H1 (cell line): Measurements from ENCODE around the gene GLYATL3. TPM values are rescaled to one million over a fixed set of nuclear protein-coding genes. Genes with fewer than 3 reads are reported as not detected.
A peak's percentile ranks its signal among the peaks of the same experiment; 100 is the strongest.

Experiments
- ASH2L ChIP-seq: fragments of 200-600, 300-600 bp; sonication (generic); IDR thresholded peaks from one replicate; pipeline ENCODE4 v1.7.1; 2017; ENCODE audit warnings: low read length
- CHD2 ChIP-seq: IDR thresholded peaks from 2 replicates; pipeline ENCODE4 v1.6.1; 2012; ENCODE audit warnings: low read length, improper control_type of control experiment
- CREB1 ChIP-seq: IDR thresholded peaks from 2 replicates; pipeline ENCODE4 v1.6.1; 2012; ENCODE audit warnings: inconsistent platforms
- EP300 ChIP-seq, 2 experiments: IDR thresholded peaks; 1 replicate in 1 of 2; 2 replicates in 1 of 2; pipeline ENCODE4 v1.6.1; 2011 to 2012; ENCODE audit warnings: low read depth in 2 of 2, low read length in 2 of 2, mild to moderate bottlenecking in 2 of 2, borderline replicate concordance in 1 of 2, inconsistent platforms in 1 of 2, moderate library complexity in 1 of 2
- GABPA ChIP-seq: IDR thresholded peaks from 2 replicates; pipeline ENCODE4 v1.6.1; 2011; ENCODE audit warnings: mild to moderate bottlenecking, low read length, moderate library complexity, borderline replicate concordance; ENCODE audit not compliant: insufficient read depth
- GTF2F1 ChIP-seq: IDR thresholded peaks from 2 replicates; pipeline ENCODE4 v1.6.1; 2012; ENCODE audit warnings: low read depth, low read length, improper control_type of control experiment, borderline replicate concordance
- KDM4A ChIP-seq: IDR thresholded peaks from one replicate; pipeline ENCODE4 v1.7.1; 2012; ENCODE audit warnings: low read depth, mild to moderate bottlenecking, moderate library complexity, low read length, inconsistent platforms; ENCODE audit not compliant: severe bottlenecking
- MAX ChIP-seq: IDR thresholded peaks from 2 replicates; pipeline ENCODE4 v1.6.1; 2012; ENCODE audit warnings: inconsistent platforms
- PHF8 ChIP-seq: fragments of 200-600 bp; sonication (generic); conservative IDR thresholded peaks from 2 replicates; pipeline ENCODE4 v1.7.1; 2012; ENCODE audit warnings: low read depth, mild to moderate bottlenecking, inconsistent platforms, low read length, moderate library complexity
- POLR2AphosphoS5 ChIP-seq: IDR thresholded peaks from 2 replicates; pipeline ENCODE4 v1.6.1; 2011; ENCODE audit warnings: low read depth, low read length
- SAP30 ChIP-seq: fragments of 300-600 bp; sonication (generic); IDR thresholded peaks from 2 replicates; pipeline ENCODE4 v1.7.1; 2012; ENCODE audit warnings: low read length, moderate library complexity, mild to moderate bottlenecking, inconsistent platforms; ENCODE audit not compliant: insufficient read depth, insufficient replicate concordance
- SIN3A ChIP-seq, 2 experiments: IDR thresholded peaks in 1 of 2; conservative IDR thresholded peaks in 1 of 2; 2 replicates each; pipeline ENCODE4 v1.6.1; 2011 to 2012; ENCODE audit warnings: low read length in 2 of 2, improper control_type of control experiment in 1 of 2, low read depth in 1 of 2, mild to moderate bottlenecking in 1 of 2
- SP1 ChIP-seq: IDR thresholded peaks from 2 replicates; pipeline ENCODE4 v1.6.1; 2011; ENCODE audit warnings: low read depth, low read length
- SP2 ChIP-seq: IDR thresholded peaks from 2 replicates; pipeline ENCODE4 v1.6.1; 2012; ENCODE audit warnings: mild to moderate bottlenecking, low read length, inconsistent platforms
- SP4 ChIP-seq: IDR thresholded peaks from 2 replicates; pipeline ENCODE4 v1.6.1; 2012; ENCODE audit warnings: low read length, inconsistent platforms
- SUZ12 ChIP-seq: fragments of 200-600 bp; sonication (generic); IDR thresholded peaks from 2 replicates; pipeline ENCODE4 v1.6.1; 2012; ENCODE audit warnings: mild to moderate bottlenecking, inconsistent platforms, low read length, moderate library complexity, mixed read lengths
- TAF1 ChIP-seq: IDR thresholded peaks from 2 replicates; pipeline ENCODE4 v1.6.1; 2011; ENCODE audit warnings: mild to moderate bottlenecking, low read depth, low read length
- polyA plus RNA-seq, 7 experiments: library from polyadenylated mRNA; depleted of rRNA in 3 of 7; stranded (reverse) in 5 of 7; unstranded in 2 of 7; fragments of >200 nt in 5 of 7; fragments of 200-250 nt in 2 of 7; gene quantifications; 1 replicate in 5 of 7; 2 replicates in 1 of 7; 4 replicates in 1 of 7; pipeline versions ENCODE4 v1.2.1 to v1.2.3, GENCODE V29; 2011 to 2013; ENCODE audit warnings: missing spikeins in 2 of 7, mixed read lengths in 2 of 7
- total RNA-seq: library from RNA; stranded (reverse); fragmentation: NEBNext Ultra II Directional; extraction: Animal tissue kit (Norgen Biotek cat#: 25700); gene quantifications from 2 replicates; pipeline ENCODE4 v1.2.1, GENCODE V29; 2021
- TF ChIP-seq, protein P1 (sequence below): IDR thresholded peaks from 2 replicates; pipeline ENCODE4 v1.6.1; 2012; ENCODE audit warnings: low read length, inconsistent platforms

GLYATL3 gene
- total and polyA plus RNA-seq, 2 of the 8 experiments (the other 6 are each of a cell fraction or from before 2014, with no cell fraction given) = not detected

DNA sequence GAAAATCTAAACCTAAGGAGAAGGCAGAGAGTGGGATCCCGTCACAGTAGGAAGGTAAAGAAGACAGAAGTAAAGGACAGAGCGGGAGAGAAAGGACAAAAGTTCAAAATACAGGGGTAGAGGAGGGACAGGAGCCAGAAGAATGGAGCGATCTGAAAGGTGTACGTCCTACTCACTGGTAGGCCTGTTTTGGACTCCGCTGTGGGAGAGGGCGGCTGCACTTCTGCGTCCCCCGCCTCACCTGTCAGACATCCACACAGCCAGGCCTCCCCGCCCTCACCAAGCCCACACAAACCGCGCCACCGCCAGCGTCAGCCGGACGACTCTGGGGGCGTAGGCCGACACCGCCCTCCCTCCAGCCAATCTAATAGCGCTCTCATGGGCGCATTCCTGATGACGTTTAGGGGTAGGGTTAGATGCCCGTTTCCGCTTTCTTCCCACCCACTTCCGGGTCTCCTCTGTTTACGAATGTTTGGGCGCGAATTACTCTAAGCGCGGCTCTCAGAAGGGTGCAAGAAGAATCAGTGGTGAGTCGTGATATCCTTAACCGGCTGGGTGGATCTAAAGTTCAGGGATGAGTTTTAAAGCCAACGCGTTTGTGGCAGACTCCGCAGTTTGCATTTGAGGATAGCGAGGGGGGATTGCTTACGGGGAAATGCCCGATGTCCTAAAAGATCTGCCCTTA is 36.7 kb upstream of the GLYATL3 start, which contains the start of the genes CENPQ and MMUT (continued):
- TF ChIP-seq ASH2L (peak; percentile 57), GABPA (peak; percentile 89), SUZ12 (no peak), SP4 (no peak), SIN3A (conservative IDR thresholded peaks at IDR 0.05 in 1 of 2, IDR thresholded peaks at IDR 0.05 in 1 of 2; ENCODE audit: low read depth in 1 of 2, low read length in 2 of 2) (peak; percentile 92 to 94), GTF2F1 (peak; percentile 22; the same call in 1 of the 2 replicates), MAX (peak; percentile 37; the same call in 1 of the 2 replicates), POLR2AphosphoS5 (peak; percentile 95), SP1 (peak; percentile 84), SAP30 (peak; percentile 90), KDM4A (peak; percentile 74), EP300 (IDR thresholded peaks at IDR 0.05; ENCODE audit: borderline replicate concordance in 1 of 2, low read depth in 2 of 2, low read length in 2 of 2) (peak; percentile 12 to 87; a peak in 2 of 3 replicates), CHD2 (no peak; the same call in 1 of the 2 replicates), SP2 (no peak), PHF8 (peak; percentile 80; the same call in 1 of the 2 replicates), TAF1 (peak; percentile 97), CREB1 (peak; percentile 99)
- TF ChIP-seq, protein P1, sequence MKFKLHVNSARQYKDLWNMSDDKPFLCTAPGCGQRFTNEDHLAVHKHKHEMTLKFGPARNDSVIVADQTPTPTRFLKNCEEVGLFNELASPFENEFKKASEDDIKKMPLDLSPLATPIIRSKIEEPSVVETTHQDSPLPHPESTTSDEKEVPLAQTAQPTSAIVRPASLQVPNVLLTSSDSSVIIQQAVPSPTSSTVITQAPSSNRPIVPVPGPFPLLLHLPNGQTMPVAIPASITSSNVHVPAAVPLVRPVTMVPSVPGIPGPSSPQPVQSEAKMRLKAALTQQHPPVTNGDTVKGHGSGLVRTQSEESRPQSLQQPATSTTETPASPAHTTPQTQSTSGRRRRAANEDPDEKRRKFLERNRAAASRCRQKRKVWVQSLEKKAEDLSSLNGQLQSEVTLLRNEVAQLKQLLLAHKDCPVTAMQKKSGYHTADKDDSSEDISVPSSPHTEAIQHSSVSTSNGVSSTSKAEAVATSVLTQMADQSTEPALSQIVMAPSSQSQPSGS = peak; percentile 57; the same call in 1 of the 2 replicates
